ENCODE data around the gene SLC8A2.

SLC8A2 gene

DNA sequence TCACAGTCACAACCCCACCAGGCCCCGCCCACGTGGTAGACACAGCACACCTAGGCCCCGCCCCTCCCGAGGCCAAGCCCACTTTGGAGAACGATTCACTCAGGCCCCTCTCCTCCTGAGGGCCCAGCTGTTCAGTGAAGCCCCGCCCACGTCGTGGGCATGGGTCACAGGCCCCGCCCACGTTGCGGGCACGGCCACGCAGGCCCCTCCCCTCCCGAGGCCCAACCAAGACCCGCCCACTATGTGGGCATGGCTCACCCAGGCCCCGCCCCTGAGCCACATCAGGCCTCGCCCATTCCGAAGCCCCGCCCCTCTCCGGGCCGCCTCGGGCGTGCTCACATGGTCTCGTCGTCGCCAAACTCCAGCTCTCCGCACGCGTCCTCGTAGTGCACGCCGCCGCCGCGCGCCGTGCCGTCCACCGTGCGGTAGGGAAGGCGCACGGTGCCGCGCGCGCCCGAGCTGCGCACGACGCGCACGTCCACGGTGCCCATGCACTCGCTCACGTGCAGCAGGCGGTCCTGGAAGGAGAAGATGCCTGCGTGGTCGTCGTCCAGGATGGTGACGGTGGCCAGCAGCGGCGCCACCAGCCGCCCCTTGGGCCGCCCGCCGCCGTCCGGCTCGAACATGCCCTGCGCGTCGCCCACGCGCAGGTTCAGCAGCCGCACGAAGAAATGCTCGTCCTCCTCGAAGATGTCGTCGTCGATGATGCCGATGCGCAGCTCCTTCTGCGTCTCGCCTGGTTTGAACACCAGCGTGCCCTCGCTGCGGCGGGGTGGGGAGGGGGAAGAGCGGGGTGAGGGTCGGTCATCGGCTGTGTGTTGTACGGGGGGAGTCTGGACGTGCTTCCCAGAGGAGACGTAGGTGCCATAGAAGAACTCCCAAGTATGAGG is 24.0 kb downstream of the SLC8A2 start:
- H3K4me3 ChIP-seq (ENCODE audit: low read length) = no peak overlapping the region
- no peak for TF ChIP-seq ZNF274 (IDR thresholded peaks at IDR 0.05; ENCODE audit: low read depth, low read length)

DNA sequence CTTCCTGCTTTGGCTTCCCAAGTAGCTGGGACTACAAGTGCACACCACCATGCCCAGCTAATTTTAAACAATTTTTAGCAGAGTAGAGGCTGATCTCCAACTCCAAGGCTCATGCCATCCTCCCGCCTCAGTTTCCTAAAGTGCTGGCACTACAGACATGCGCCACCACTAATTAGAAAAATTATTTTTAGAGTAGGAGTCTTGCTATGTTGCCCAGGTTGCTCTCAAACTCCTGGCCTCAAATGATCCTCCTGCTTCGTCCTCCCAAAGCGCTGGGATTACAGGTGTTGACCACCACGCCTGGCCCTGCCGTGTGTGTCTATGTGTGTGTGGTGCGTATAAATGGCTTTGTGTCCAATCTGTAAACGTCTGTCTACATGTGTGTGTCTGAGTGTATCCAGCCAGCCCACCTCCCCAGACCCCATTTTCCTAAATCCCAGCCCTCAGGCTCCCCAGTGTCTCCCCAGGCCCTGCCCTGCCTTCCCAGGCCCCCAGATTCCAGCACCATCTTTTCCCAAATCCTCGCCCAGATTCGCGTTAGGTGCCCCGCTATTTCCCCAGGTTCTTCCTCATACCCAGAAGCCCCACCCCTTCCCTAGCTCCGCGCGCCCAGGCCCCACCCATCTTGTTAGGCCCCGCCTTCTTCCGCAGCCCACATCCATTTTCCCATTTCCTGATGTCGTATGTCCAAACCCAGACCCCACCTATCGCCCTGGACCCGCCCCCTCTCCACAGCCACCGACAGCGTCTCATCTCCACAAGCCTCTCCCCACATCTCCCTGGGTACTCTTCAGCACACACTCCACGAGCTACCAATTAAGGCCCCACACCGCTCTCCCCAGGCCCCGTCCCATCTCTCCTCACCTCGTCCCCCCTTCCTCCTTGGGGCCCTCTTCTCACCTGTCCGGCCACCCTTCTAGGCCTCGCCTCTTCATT is 24.9 kb downstream of the SLC8A2 start:
- H3K4me3 ChIP-seq (ENCODE audit: low read length) = no peak overlapping the region
- TF ChIP-seq ZNF274 (IDR thresholded peaks at IDR 0.05; ENCODE audit: low read depth, low read length) = no peak

DNA sequence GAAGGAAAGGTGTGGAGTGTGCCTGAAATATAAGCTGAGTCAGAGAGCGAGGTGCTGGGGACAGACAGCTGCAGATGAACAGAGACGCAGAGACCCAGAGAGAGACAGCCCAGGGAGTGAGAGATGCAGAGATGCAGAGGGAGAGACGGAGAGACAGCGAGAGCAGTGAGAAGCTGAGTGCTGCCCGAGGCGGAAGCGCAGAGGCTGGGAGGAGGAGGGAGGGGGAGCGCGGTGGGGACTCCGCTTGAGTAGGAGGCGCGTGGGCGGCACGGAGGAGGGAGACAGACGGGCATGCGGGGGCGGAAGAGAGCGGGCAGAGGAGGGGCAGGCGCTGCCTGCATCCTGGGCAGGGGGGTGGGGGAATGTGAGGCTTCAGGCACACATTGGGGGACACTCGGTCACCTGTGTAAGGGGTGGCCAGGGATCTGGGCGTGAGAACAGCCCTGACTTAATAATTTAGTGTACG is 25.7 kb downstream of the SLC8A2 start:
- H3K4me3 ChIP-seq (ENCODE audit: low read length) = no peak overlapping the region
- TF ChIP-seq ZNF274 (IDR thresholded peaks at IDR 0.05; ENCODE audit: low read depth, low read length) = no peak

DNA sequence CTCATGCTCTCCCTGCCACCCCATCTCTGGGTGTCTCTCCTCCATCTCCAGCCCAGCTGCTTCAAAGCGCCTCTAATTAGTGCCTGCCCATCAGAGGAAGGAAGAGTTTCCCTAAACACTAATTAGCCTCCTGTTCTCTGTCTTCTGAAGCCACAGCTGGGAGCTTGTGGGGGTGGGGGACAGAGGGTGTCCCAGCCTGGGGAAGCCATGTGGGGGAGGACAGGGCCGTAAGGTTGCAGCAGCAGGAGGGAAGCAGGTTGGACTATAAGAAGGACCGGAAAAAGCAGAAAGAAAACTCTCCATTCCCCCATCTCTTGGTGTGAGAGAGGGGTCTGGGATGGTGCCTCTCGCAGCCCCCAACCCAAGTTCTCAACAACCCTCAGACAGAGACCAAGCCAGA is 26.2 kb downstream of the SLC8A2 start:
- TF ChIP-seq ZNF274 (IDR thresholded peaks at IDR 0.05; ENCODE audit: low read depth, low read length) = no peak
- no peak overlapping the region for H3K4me3 ChIP-seq (ENCODE audit: low read length)

DNA sequence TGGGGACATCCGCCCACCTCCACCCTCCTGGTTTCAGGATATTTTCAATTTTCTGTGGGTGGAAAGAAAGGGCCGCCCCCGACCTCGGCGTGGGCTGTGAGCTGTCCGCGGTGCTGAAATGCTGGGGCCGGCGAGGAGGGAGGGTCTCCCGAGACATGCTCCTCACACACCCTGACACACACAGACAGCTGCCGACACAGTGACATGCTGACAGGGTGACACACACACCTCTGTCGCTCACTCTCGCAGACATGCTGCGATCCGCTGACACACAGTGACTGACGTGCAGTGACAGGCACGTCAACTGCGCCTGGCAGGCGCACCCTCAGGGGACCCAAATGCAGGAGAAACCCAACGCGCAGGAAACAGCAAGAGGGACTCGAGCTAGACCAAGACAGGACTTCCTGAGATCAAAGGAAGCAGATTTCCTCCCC is 27.3 kb downstream of the SLC8A2 start:
- no peak overlapping the region for H3K4me3 ChIP-seq (ENCODE audit: low read length)
- TF ChIP-seq ZNF274 (IDR thresholded peaks at IDR 0.05; ENCODE audit: low read depth, low read length) = no peak

DNA sequence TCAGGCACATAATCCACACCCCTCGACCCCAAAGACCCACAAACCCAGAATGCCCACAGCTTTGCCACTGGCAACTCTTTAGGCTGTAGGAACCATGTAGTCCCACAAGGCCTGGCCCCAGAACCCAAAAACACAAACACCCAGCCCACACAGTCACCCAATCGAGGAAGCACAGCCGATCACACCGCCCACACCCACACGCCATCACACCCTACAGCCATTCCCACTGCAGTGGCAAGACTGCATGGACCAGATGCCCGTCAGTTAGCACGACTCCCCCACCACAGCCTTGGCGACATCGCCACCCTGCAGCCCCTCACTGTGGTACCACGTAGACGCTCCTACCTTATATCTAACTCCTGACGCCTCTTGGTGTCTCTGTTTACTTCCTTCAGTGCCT is 28.4 kb downstream of the SLC8A2 start:
- no peak for TF ChIP-seq ZNF274 (IDR thresholded peaks at IDR 0.05; ENCODE audit: low read depth, low read length)
- H3K4me3 ChIP-seq (ENCODE audit: low read length) = no peak overlapping the region

DNA sequence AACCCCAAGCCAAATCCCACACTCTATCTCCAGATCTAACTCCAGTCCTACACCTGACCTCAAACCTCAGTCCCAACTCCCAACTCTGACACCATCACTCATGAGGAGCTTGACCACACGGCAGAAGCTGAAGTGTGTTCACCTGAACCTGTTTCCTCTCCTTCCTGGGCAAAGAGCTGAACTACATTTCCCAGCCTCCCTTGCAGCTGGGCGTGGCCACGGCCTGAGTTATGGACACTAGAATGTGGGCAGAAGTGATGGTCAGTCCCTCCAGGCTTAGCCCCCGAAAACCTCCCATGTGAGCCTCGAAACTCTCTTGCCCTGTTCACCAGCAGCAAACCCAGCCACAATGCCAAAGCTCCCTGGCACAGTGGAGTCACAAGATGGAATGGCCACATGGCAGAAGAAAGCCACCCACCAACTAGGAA is 32.9 kb downstream of the SLC8A2 start:
- no peak overlapping the region for H3K4me3 ChIP-seq (ENCODE audit: low read length)
- TF ChIP-seq ZNF274 (IDR thresholded peaks at IDR 0.05; ENCODE audit: low read depth, low read length) = no peak

DNA sequence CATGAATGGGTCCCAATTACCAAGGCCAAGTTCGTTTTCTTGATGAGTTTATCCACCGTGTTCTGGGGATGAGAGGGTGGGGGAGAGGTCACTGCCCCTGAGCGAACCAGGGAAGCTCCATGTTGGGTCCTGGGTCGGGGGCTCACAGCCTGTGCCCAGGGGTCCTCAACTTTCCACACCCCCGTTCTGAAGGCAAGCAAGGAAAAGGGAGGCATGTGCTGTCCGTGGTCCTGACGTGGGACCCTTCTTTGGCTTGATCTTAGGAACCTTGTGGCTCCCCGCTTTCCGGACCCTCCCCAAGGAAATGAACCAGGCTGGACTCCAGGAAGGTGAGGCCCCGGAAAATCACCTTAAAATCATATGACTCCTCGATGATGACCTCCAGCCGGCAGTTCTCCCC is 34.2 kb downstream of the SLC8A2 start:
- no peak for TF ChIP-seq ZNF274 (IDR thresholded peaks at IDR 0.05; ENCODE audit: low read depth, low read length)
- H3K4me3 ChIP-seq (ENCODE audit: low read length) = no peak overlapping the region

DNA sequence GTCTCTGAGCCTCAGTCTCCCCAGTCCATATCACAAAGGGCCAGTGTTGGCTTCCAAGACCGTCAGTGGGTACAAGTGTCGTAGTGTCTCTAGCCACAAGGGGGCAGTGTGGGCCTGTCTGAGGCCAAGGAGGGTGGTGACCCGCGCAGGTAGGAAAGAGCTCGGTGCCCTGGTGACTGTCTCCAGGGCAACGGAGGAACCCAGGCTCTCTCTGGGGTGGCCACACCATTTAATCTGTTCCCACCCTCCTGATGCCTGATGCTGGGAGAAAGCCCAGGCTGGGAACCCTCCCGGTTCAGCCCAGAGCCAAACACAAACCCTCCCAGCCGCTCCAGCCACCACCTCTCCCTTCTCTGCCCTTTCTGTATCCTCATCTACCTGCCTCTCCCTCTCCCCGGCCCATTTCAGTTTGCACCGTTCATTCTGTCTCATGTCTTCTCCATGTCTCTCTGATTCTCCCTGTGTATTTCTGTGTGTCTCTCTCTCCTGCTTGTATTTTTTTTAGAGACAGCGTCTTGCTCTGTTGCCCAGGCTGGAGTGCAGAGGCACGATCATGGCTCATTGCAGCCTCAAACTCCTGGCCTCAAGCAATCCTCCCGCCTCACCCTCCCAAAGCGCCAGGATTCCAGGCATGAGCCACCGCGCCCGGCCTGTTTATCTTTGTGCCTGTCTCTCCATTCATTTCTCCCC is 34.8 kb downstream of the SLC8A2 start:
- no peak overlapping the region for H3K4me3 ChIP-seq (ENCODE audit: low read length)
- TF ChIP-seq ZNF274 (IDR thresholded peaks at IDR 0.05; ENCODE audit: low read depth, low read length) = no peak

DNA sequence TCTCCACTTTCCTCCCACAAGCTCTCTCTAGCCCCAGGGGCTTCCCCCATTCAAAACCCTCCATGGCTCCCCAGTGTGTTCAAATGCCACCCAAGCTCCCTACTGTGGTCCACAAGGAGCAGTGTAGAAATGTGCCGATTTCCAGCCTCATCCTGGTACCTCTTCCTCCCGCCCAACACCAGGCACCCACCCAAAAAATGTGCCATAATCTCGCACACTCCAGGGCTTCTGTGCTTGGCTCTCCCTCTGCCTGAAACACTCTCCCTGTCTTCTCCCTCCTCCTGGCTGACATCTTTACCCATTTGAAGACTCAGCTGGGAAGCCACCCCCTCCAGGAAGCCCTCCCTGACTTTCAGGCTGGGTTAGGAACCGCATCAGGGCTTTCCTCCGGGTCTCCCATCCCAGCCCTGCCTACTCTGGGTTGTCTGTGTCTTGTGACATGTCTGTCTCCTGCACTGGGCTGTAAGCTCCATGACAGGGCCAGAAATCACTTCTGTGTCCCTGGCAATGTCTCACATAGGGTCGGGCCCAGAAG is 35.7 kb downstream of the SLC8A2 start:
- no peak for TF ChIP-seq ZNF274 (IDR thresholded peaks at IDR 0.05; ENCODE audit: low read depth, low read length)
- H3K4me3 ChIP-seq (ENCODE audit: low read length) = no peak overlapping the region

DNA sequence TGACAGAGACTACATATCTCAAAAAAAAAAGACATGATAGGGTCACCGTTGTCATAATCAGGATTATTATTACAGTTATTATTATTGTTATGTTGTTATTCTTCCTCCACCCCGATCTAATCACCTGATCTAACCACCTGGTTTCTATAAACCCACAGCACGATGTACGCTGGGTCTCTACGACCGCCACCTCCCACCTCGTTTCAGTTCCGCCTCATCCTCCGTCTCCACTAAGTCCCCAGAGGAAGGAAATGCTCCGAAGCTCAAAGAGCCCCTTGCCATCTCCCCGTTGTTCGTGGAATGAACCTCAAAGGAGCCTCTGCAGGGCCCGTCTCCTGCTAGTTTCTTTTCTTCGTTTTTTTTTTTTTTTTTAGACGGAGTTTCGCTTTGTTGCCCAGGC is 36.5 kb downstream of the SLC8A2 start:
- H3K4me3 ChIP-seq (ENCODE audit: low read length) = no peak overlapping the region
- no peak for TF ChIP-seq ZNF274 (IDR thresholded peaks at IDR 0.05; ENCODE audit: low read depth, low read length)

DNA sequence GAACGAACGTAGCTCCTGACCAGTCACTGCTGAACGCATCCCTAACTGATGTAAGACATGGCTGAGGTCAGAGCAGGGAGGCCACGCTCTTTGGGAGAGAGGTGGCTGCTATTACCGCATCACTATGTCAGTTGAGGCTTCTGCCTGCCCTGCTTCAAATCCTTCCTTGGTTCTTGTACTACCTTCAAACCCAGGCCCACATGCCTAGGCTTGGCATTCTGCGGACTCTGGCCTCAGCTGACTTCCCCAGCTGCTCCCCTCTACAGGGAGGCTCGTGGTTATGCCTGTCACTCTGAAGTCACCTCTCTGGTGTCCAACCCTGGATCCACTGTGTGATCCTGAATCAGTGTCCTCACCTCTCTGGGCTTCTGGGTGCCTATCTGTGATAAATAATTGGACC is 37.6 kb downstream of the SLC8A2 start:
- H3K4me3 ChIP-seq (ENCODE audit: low read length) = no peak overlapping the region
- no peak for TF ChIP-seq ZNF274 (IDR thresholded peaks at IDR 0.05; ENCODE audit: low read depth, low read length)

DNA sequence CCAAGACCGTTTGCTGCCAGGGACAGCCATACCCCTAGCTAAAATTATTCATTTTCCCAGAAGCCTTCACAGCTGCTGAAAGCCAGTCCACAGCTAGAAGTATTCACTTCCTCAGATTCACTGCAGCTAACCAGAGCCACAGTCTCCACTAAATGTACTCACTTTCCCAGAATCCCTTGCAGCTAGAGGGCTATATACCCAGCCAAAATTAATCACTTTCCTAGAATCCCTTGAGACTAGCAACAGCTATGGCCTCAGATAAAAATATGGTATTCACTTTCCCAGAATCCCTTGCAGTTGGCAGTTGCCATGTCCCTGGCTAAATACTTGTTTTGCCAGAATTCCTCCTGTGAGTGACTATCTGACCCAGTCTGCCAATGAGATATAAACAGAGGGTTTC is 38.6 kb downstream of the SLC8A2 start:
- no peak overlapping the region for H3K4me3 ChIP-seq (ENCODE audit: low read length)
- TF ChIP-seq ZNF274 (IDR thresholded peaks at IDR 0.05; ENCODE audit: low read depth, low read length) = no peak

DNA sequence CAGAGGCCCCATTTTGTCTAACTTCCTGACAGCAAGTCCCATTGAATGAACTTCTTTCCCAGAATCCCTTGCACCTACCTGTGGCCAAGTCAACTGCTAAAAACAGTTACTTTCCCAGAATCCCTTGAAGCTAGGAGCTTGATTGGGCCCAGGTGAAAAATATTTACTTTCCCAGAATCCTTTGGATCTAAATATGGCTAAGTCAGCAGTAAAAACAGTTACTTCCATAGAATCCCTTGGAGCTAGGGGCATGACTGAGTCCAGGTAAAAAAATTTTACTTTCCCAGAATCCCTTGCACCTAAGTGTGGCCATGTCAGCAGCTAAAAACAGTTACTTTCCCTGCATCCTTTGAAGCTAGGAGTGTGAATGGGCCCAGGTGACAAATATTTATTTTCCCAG is 39.2 kb downstream of the SLC8A2 start:
- H3K4me3 ChIP-seq (ENCODE audit: low read length) = no peak overlapping the region
- TF ChIP-seq ZNF274 (IDR thresholded peaks at IDR 0.05; ENCODE audit: low read depth, low read length) = no peak
